A549 (cell line): Measurements from ENCODE around the gene ANK3. TPM values are rescaled to one million over a fixed set of nuclear protein-coding genes. Genes with fewer than 3 reads are reported as not detected.

Source experiments
- ATAC-seq, 2 experiments: fragments of 200-7000 bp in 1 of 2; fragments of >200 bp in 1 of 2; cut with Nextera tagmentation in 1 of 2; cut with Tn5 transposase in 1 of 2; 3 replicates each; pipeline versions ENCODE4 v1.8.0 to v1.9.1; 2018 to 2020; ENCODE audit warnings: mild to moderate bottlenecking in 1 of 2, moderate library complexity in 1 of 2
- CTCF ChIA-PET: fragments of 300-600 bp; sonication (Branson Sonifier 250); formaldehyde crosslinking; extraction: SDS; loops from one replicate; lab custom pipeline; 2021; ENCODE audit warnings: antibody characterized with exemption, inconsistent platforms; lab: Yijun Ruan, JAX
- POLR2A ChIA-PET: fragments of 350-600 bp; formaldehyde crosslinking; extraction: SDS; loops from one replicate; lab custom pipeline; 2021; ENCODE audit warnings: antibody characterized with exemption, inconsistent platforms; lab: Yijun Ruan, JAX
- DNase-seq, 2 experiments: peaks; one replicate each; pipeline versions ENCODE4 v3.0.0 to v3.0.0-alpha.2; 2011 to 2016; ENCODE audit warnings: low read depth in 1 of 2, low spot score in 1 of 2
- FAIRE-seq: peaks from 2 replicates; lab custom pipeline; 2011; peaks lifted over from hg19 to GRCh38; lab: Jason Lieb, UNC
- H3K27ac ChIP-seq, 2 experiments: fragments of >200 bp; sonication (Bioruptor Twin); formaldehyde crosslinking; 3 replicates each; pipeline ENCODE4 v1.5.1; 2016 to 2017
- H3K4me1 ChIP-seq: fragments of >200 bp; sonication (Bioruptor Twin); formaldehyde crosslinking; 3 replicates; pipeline ENCODE4 v1.6.1; 2016
- H3K4me2 ChIP-seq: fragments of >200 bp; sonication (Bioruptor Twin); formaldehyde crosslinking; 3 replicates; pipeline ENCODE4 v1.6.1; 2016
- H3K4me3 ChIP-seq: fragments of >200 bp; sonication (Bioruptor Twin); formaldehyde crosslinking; 3 replicates; pipeline ENCODE4 v1.5.1; 2016
- H3K9me3 ChIP-seq: fragments of >200 bp; sonication (Bioruptor Twin); formaldehyde crosslinking; 3 replicates; pipeline ENCODE4 v1.6.1; 2016
- BCL3 ChIP-seq: fragments of >200 bp; sonication (Bioruptor Twin); formaldehyde crosslinking; IDR thresholded peaks from 3 replicates; pipeline ENCODE4 v1.6.1; 2016
- CBX2 ChIP-seq: fragments of 200-600 bp; sonication (generic); IDR thresholded peaks from 2 replicates; pipeline ENCODE4 v1.6.1; 2016; ENCODE audit warnings: low read depth, mild to moderate bottlenecking, borderline replicate concordance
- CEBPB ChIP-seq, 2 experiments: fragments of >200 bp in 1 of 2; sonication (Bioruptor Twin) in 1 of 2; formaldehyde crosslinking in 1 of 2; IDR thresholded peaks; 2 replicates each; pipeline ENCODE4 v1.6.1; 2012 to 2016
- CHD4 ChIP-seq: fragments of 200-600 bp; sonication (generic); IDR thresholded peaks from 2 replicates; pipeline ENCODE4 v1.6.1; 2016; ENCODE audit warnings: antibody characterized with exemption, mild to moderate bottlenecking, borderline replicate concordance
- E2F6 ChIP-seq: IDR thresholded peaks from 2 replicates; pipeline ENCODE4 v1.6.1; 2012; ENCODE audit warnings: low read depth, borderline replicate concordance
- EHMT2 ChIP-seq: fragments of 200-600 bp; sonication (generic); IDR thresholded peaks from 2 replicates; pipeline ENCODE4 v1.6.1; 2016; ENCODE audit warnings: antibody characterized with exemption, low read depth, mild to moderate bottlenecking, moderate library complexity
- EP300 ChIP-seq, 2 experiments: fragments of >200 bp; sonication (Bioruptor Twin); formaldehyde crosslinking; IDR thresholded peaks; 2 replicates in 1 of 2; 3 replicates in 1 of 2; pipeline ENCODE4 v1.6.1; 2016 to 2017
- ESRRA ChIP-seq: fragments of 150-350 bp; IDR thresholded peaks from 2 replicates; pipeline ENCODE4 v1.6.1; 2014; ENCODE audit warnings: mild to moderate bottlenecking, low read length, borderline replicate concordance
- FOSB ChIP-seq: fragments of 250-450 bp; sonication (Bioruptor Pico); IDR thresholded peaks from 2 replicates; pipeline ENCODE4 v1.5.0; 2020; ENCODE audit warnings: mild to moderate bottlenecking, moderate library complexity
- GATA3 ChIP-seq: IDR thresholded peaks from 2 replicates; pipeline ENCODE4 v1.6.1; 2012; ENCODE audit warnings: borderline replicate concordance
- HDAC2 ChIP-seq: fragments of 200-600 bp; sonication (generic); IDR thresholded peaks from 2 replicates; pipeline ENCODE4 v1.6.1; 2016
- HES2 ChIP-seq: fragments of >200 bp; sonication (Bioruptor Twin); formaldehyde crosslinking; IDR thresholded peaks from 2 replicates; pipeline ENCODE4 v1.6.1; 2016
- HMGXB4 ChIP-seq: fragments of 250-450 bp; sonication (Bioruptor Pico); IDR thresholded peaks from 2 replicates; pipeline ENCODE4 v1.5.0; 2021; ENCODE audit warnings: mild to moderate bottlenecking, moderate library complexity, borderline replicate concordance
- HOXB13 ChIP-seq: fragments of 250-450 bp; sonication (Bioruptor Pico); IDR thresholded peaks from 2 replicates; pipeline ENCODE4 v1.5.0; 2020; ENCODE audit warnings: low read depth, mild to moderate bottlenecking, moderate library complexity
- HOXB5 ChIP-seq: fragments of 250-450 bp; sonication (Bioruptor Pico); IDR thresholded peaks from 2 replicates; pipeline ENCODE4 v1.5.0; 2020; ENCODE audit warnings: mild to moderate bottlenecking, moderate library complexity
- JUNB ChIP-seq: fragments of >200 bp; sonication (Bioruptor Twin); formaldehyde crosslinking; IDR thresholded peaks from 2 replicates; pipeline ENCODE4 v1.6.1; 2016
- MAFK ChIP-seq: fragments of 450-650 bp; IDR thresholded peaks from 2 replicates; pipeline ENCODE4 v1.6.1; 2014; ENCODE audit not compliant: partially characterized antibody
- MYC ChIP-seq: IDR thresholded peaks from 2 replicates; pipeline ENCODE4 v1.6.1; 2012; ENCODE audit warnings: mild to moderate bottlenecking, inconsistent platforms, low read length, improper control_type of control experiment, borderline replicate concordance
- NPAS2 ChIP-seq: fragments of 250-450 bp; sonication (Bioruptor Pico); IDR thresholded peaks from 2 replicates; pipeline ENCODE4 v1.8.0; 2022; ENCODE audit warnings: mild to moderate bottlenecking, moderate library complexity, borderline replicate concordance
- PHF8 ChIP-seq: fragments of 200-600 bp; sonication (generic); IDR thresholded peaks from 2 replicates; pipeline ENCODE4 v1.6.1; 2016; ENCODE audit warnings: low read depth, mild to moderate bottlenecking, antibody characterized with exemption, moderate library complexity, borderline replicate concordance
- POLR2AphosphoS2 ChIP-seq: conservative IDR thresholded peaks from 2 replicates; pipeline ENCODE4 v1.6.1; 2012; ENCODE audit warnings: low read length, improper control_type of control experiment, inconsistent platforms
- RARB ChIP-seq: fragments of 250-450 bp; sonication (Bioruptor Pico); IDR thresholded peaks from 2 replicates; pipeline ENCODE4 v1.8.0; 2021; ENCODE audit warnings: mild to moderate bottlenecking, moderate library complexity
- RCOR1 ChIP-seq: fragments of 150-350 bp; IDR thresholded peaks from 2 replicates; pipeline ENCODE4 v1.6.1; 2014; ENCODE audit warnings: antibody characterized with exemption, low read length, low read depth
- RFX5 ChIP-seq: fragments of 450-650 bp; IDR thresholded peaks from 2 replicates; pipeline ENCODE4 v1.7.1; 2014; ENCODE audit warnings: antibody characterized with exemption, mild to moderate bottlenecking, moderate library complexity
- RNF2 ChIP-seq: fragments of 200-600 bp; sonication (generic); IDR thresholded peaks from 2 replicates; pipeline ENCODE4 v1.6.1; 2016; ENCODE audit warnings: low read depth, mild to moderate bottlenecking, antibody characterized with exemption, moderate library complexity, borderline replicate concordance
- SMC3 ChIP-seq: fragments of >200 bp; sonication (Bioruptor Twin); formaldehyde crosslinking; IDR thresholded peaks from 3 replicates; pipeline ENCODE4 v1.6.1; 2018; ENCODE audit warnings: inconsistent platforms
- TFCP2L1 ChIP-seq: fragments of 250-450 bp; sonication (Bioruptor Pico); IDR thresholded peaks from 2 replicates; pipeline ENCODE4 v1.5.0; 2021; ENCODE audit warnings: mild to moderate bottlenecking
- TP53 ChIP-seq: fragments of 250-450 bp; sonication (Bioruptor Pico); IDR thresholded peaks from 2 replicates; pipeline ENCODE4 v1.5.0; 2021; ENCODE audit warnings: mild to moderate bottlenecking, moderate library complexity
- USF2 ChIP-seq: fragments of 450-650 bp; IDR thresholded peaks from 2 replicates; pipeline ENCODE4 v1.6.1; 2014; ENCODE audit warnings: antibody characterized with exemption
- ZC3H11A ChIP-seq: fragments of 450-650 bp; IDR thresholded peaks from 2 replicates; pipeline ENCODE4 v1.6.1; 2014; ENCODE audit warnings: antibody characterized with exemption, mild to moderate bottlenecking
- ZNF302 ChIP-seq: fragments of 250-450 bp; sonication (Bioruptor Pico); IDR thresholded peaks from 2 replicates; pipeline ENCODE4 v1.9.0; 2021; ENCODE audit warnings: inconsistent platforms, mild to moderate bottlenecking, moderate library complexity
- WGBS: methylation state at CpG from one replicate; pipeline ENCODE4 v1.1.6; 2017; ENCODE audit errors: missing lambda C conversion rate; 5-methylcytosine and 5-hydroxymethylcytosine counted together
- polyA plus RNA-seq, 4 experiments: library from polyadenylated mRNA; depleted of rRNA in 3 of 4; stranded (reverse); fragments of >200 nt; fragmentation: RNase III in 1 of 4; extraction: RNeasy Plus Mini Kit Qiagen cat#74134 plus additional on column Dnase treatment in 1 of 4; gene quantifications; 2 replicates in 3 of 4; 3 replicates in 1 of 4; pipeline ENCODE4 v1.2.3, GENCODE V29; 2011 to 2017

ANK3 gene
- polyA plus RNA-seq, 2 of the 4 experiments (the other 2 are of a cell fraction): 0.56 to 5.4 TPM

- TF ChIP-seq E2F6: no peak
- TF ChIP-seq CHD4: no peak
- TF ChIP-seq HES2: no peak
- TF ChIP-seq MYC: no peak
- TF ChIP-seq SMC3: no peak
These were observed 870 bp downstream of the ANK3 start (continued) for GRCh38 chr10:60388709-60389301.

GRCh38 chr10:60388116-60388625 is 1.5 kb downstream of the ANK3 start:
- Histone ChIP-seq H3K4me2 (no peak overlapping the region), H3K4me3 (no peak overlapping the region), H3K9me3 (no peaks in the 10 kb centered on the region), H3K4me1 (peaks cover 26% of the 10 kb centered on the region), H3K27ac (no peak overlapping the region)
- WGBS: 85% methylated on average over 2 of the region's 2 CpGs
- ChIA-PET POLR2A (no interaction called here), CTCF (interaction anchor here (0.6 to 0.9 kb wide), 2 partner anchors 8 to 22 kb away, joined by 3 read pairs; no protein-coding TSS in a partner anchor)
- TF ChIP-seq MYC (no peak), MAFK (no peak), TP53 (CRISPR knock-in tag) (no peak), POLR2AphosphoS2 (no peak), RCOR1 (no peak), HOXB5 (CRISPR knock-in tag) (no peak), RNF2 (no peak), FOSB (CRISPR knock-in tag) (no peak), JUNB (no peak), HOXB13 (CRISPR knock-in tag) (no peak), E2F6 (no peak), HES2 (no peak)
- no peak for ATAC-seq
- no peak for DNase-seq
- FAIRE-seq: no peak

- no peak overlapping the region for H3K4me2 ChIP-seq
- H3K4me3 ChIP-seq: no peak overlapping the region
- CTCF ChIA-PET: interaction anchor here (0.9 kb wide), 1 partner anchor 9 kb away, joined by 3 read pairs; no protein-coding TSS in a partner anchor
- FAIRE-seq (no peak), ATAC-seq (no peak), DNase-seq (no peak)
- H3K9me3 ChIP-seq: no peaks in the 10 kb centered on the region
- TF ChIP-seq USF2: no peak
- TF ChIP-seq RFX5: no peak
- no peak for TF ChIP-seq RARB (CRISPR knock-in tag)
- no peak for TF ChIP-seq HOXB5 (CRISPR knock-in tag)
- no peak for TF ChIP-seq BCL3
- TF ChIP-seq EHMT2: no peak
- no peak for TF ChIP-seq PHF8
- TF ChIP-seq ZC3H11A: no peak
- TF ChIP-seq ZNF302 (CRISPR knock-in tag): no peak
- no peak for TF ChIP-seq GATA3
- TF ChIP-seq TFCP2L1 (CRISPR knock-in tag): no peak
- TF ChIP-seq JUNB: no peak
- no peak for TF ChIP-seq CEBPB (IDR thresholded peaks at IDR 0.05)
- no peak for TF ChIP-seq EP300 (IDR thresholded peaks at IDR 0.05)
- no peak for TF ChIP-seq HDAC2
- no peak for TF ChIP-seq ESRRA
- no peak for TF ChIP-seq CBX2
- no peak for TF ChIP-seq NPAS2 (CRISPR knock-in tag)
- TF ChIP-seq HMGXB4: no peak
- peaks cover 31% of the 10 kb centered on the region for H3K4me1 ChIP-seq
- WGBS: 97% methylated on average over 2 of the region's 2 CpGs
- no peak overlapping the region for H3K27ac ChIP-seq
- POLR2A ChIA-PET: no interaction called here
These were observed 2.1 kb downstream of the ANK3 start for GRCh38 chr10:60387531-60387930.
